Kasumi-1 (cell line): ENCODE data around the gene ATP5F1B.

Source experiments
- DNase-seq, 2 experiments: peaks; one replicate each; lab custom pipeline; 2025; lab: John Stamatoyannopoulos, UW

Gene ATP5F1B

DNA sequence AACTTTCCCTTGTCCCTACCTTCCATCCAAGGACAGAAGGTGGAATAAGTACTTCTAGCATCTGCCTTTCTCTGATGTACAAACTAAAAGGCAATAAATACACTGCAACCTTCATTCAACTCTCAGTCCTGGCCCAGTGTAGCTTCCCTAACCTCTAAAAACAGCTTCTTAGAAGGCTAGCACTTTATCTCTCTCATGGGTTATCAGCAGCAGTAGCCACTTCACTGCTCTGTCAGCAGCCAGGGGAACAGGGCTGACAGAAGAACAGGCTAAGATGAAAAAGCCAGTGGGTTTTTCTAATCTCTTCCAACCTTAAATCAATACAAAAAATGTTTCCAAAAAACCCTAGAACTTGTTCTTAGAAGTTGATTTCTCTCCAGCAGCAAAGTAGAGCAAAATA lies 28.9 kb downstream of the ATP5F1B start:
- DNase-seq, result no peak

DNA sequence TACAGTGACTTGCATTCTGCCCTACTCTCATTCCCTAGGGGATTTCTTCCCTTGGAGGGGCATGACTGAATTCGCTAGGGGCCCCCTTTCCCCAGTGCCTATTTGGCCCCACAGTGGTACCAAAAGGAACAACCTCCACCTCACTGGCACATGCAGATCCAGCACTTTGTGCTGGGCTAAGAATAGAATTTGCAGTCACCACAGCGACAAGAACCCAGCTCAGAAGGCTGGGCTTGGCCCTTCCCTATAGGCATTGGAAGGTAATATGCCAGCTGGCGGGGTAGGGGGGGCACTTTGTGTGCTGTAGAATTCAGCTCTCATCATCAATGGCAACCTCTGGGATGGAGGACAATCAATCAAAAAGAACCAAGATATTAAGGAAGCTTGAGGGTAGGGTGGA lies 29.5 kb downstream of the ATP5F1B start:
- DNase-seq, result no peak

DNA sequence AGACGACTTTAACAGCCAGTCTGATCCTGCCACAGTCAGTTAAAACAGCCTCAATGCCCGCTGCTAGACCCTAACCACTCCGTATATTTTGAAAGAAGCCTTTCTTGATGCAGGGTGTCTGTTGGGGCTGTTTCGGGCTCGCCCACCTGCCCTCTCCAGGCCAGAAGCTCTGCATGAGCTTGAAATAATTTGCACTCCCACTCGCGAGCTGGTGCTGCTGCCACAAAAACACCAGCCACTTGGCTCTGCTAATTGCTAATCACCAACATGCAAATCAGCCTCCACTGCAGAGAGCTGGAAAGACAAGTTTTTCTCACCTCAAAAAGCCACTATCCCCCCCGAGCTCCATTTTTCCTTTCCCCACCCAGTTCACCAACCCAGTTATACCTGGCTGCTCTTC lies 31.2 kb downstream of the ATP5F1B start:
- DNase-seq, result no peak

DNA sequence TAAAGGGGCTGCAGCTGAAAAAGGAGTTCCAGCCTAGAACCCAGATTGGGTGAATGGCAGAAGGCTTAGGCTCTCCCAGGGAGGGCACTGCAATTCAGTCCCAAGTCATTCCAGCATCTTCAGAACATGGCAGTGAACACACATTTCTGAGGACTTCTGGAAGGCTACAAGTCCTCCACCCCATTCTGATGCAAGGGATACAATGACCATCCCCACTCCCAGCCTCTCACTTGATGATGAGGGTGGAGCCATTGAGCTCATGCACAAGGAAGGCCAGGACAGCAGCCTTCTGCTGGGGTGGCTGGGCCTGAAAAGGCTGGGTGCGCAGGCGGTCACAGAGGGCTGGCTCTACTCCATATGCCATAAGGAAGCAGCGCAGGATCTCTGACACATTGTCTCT lies 41.4 kb downstream of the ATP5F1B start:
- no peak for DNase-seq

GRCh38 chr12:56602239-56602638 lies 43.5 kb downstream of the ATP5F1B start:
- no peak for DNase-seq

DNA sequence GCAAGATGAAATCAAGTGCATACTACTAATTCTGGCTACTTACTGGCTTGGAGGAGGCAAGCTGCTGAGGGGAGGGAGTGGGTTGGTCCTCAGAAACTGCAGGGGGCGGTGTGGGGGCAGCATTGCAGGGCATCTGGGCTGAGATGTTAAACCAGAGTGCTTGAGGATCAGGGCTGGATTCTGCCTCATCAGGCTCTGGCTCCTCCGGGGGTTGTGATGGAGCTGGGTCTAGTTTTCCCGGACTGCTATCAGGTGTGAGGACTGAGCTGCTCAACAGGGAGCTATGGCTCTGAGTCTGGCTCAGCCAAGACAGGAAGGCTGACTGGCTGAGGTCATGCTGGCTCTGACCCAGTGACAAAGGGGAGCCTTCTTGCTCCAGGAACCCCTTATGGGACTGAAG lies 44.3 kb downstream of the ATP5F1B start:
- peak; percentile 29 to 38 for DNase-seq

- no peak for DNase-seq
Measured at GRCh38 chr12:56600753-56601152, 45.0 kb downstream of the ATP5F1B start.

- DNase-seq, result no peak
Measured at GRCh38 chr12:56599797-56600196, 46.0 kb downstream of the ATP5F1B start.

- DNase-seq, result no peak
Measured at GRCh38 chr12:56599041-56599440, 46.7 kb downstream of the ATP5F1B start.

DNA sequence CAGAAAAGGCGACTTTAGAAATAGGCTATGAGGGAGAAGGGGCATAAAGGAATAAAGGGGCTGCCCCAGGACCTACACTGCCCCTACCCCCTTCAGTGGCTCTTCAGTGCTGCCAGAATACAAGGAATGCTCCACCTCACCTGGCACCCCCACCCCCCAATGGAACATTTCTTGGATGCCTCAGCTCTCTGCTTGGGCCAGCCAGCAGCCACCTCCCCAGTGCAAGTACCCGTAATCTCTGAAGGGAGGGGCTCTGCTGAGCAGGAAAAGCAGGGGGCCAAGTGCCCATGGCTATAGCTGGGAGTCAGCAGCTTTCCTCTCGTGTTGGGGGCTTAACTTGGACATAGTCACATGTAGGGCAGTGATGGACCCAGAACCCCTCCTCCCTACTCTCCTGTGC lies 49.0 kb downstream of the ATP5F1B start:
- DNase-seq, result no peak

- DNase-seq, result peak; percentile 70 to 74
Measured at GRCh38 chr12:56593909-56594621, 51.7 kb downstream of the ATP5F1B start.

DNA sequence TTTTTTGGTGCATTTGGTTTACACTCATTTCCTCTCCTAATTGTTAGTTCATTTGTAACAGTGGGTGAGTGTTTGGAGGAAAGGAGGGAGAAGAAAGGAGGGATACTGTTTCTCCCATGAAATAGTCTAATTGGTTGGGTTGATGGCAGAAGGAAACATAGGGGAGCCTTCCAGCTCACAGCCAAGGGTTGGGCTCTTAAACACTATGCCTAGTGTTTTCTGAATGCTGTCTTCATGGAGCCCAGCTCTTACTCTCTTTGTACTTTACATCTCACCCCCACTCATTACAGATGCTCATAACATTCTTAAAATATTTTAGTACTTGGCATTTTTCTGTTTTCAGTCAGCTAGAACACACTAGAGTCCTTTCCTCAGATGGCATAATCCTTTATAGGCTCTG lies 53.8 kb downstream of the ATP5F1B start:
- no peak for DNase-seq

- DNase-seq, result peak in 1 of 2 experiments; percentile 18
Measured at GRCh38 chr12:56591126-56591525, 54.7 kb downstream of the ATP5F1B start.

DNA sequence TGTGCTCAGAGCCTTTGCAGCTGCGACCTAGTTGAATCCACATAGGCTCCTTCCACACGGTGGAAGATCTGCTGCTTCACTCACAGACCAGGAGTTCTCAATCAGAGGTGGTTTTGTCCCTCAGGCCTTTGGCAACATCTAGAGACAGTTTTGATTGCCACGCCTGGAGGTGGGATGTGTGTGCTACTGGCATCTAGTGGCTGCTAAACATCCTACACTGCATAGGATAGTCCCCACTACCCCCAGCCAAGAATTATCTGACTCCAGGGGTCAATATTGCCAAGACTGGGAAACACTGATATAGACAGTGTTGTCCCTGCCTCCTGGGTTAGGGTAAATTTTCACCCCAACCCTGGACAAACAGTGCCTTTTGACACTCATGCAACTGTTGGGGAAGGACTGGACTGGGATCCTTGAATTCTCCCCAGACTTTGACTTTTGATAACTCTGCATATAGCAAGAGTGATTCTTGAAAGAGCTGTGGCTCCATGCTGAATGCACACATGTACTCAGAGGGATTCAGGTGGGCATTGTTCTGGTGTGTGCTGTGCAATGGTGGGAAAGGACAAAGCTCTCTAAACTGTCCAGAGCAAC lies 55.5 kb downstream of the ATP5F1B start:
- DNase-seq, result peak; percentile 43 to 67

- no peak for DNase-seq
Measured at GRCh38 chr12:56589783-56590182, 56.0 kb downstream of the ATP5F1B start.
